Measurements from ENCODE around the gene TNFSF13. TPM values are rescaled to one million over a fixed set of nuclear protein-coding genes. Genes with fewer than 3 reads are reported as not detected.

The TNFSF13 gene
- total RNA-seq, 1 donor from 2014 or later = 101 TPM

- no peaks in the 10 kb centered on the region for H3K27me3 ChIP-seq
- intact Hi-C loops (cut with DNase I) = no loop called here
- peak overlapping the region; percentile 96 for H3K27ac ChIP-seq
- no peak for TF ChIP-seq CTCF (IDR thresholded peaks at IDR 0.05)
- H3K36me3 ChIP-seq = peaks cover 13% of the 10 kb centered on the region
- H3K9me3 ChIP-seq = no peaks in the 10 kb centered on the region
- ATAC-seq (peak; percentile 0), DNase-seq (peak; percentile 82)
- peak overlapping the region; percentile 91 for H3K4me3 ChIP-seq
- H3K4me1 ChIP-seq = peaks cover 57% of the 10 kb centered on the region
Measured at GRCh38 chr17:7559320-7560171, 996 bp downstream of the TNFSF13 start.

GRCh38 chr17:7560172-7561027 is 1.9 kb downstream of the TNFSF13 start:
- peaks cover 57% of the 10 kb centered on the region for H3K4me1 ChIP-seq
- DNase-seq (peak; percentile 83), ATAC-seq (peak; percentile 37)
- H3K27ac ChIP-seq = peak overlapping the region; percentile 96
- H3K9me3 ChIP-seq = no peaks in the 10 kb centered on the region
- H3K27me3 ChIP-seq = no peaks in the 10 kb centered on the region
- H3K4me3 ChIP-seq = peak overlapping the region; percentile 91
- intact Hi-C loops (cut with DNase I) = no loop called here
- peaks cover 22% of the 10 kb centered on the region for H3K36me3 ChIP-seq
- peak; percentile 46 for TF ChIP-seq CTCF (IDR thresholded peaks at IDR 0.05)

GRCh38 chr17:7561028-7561575 is 2.6 kb downstream of the TNFSF13 start:
- ATAC-seq (peak; percentile 73), DNase-seq (peak; percentile 96)
- H3K36me3 ChIP-seq = peaks cover 29% of the 10 kb centered on the region
- peak; percentile 85 for TF ChIP-seq CTCF (IDR thresholded peaks at IDR 0.05)
- H3K9me3 ChIP-seq = no peaks in the 10 kb centered on the region
- intact Hi-C loops (cut with DNase I) = no loop called here
- peaks cover 57% of the 10 kb centered on the region for H3K4me1 ChIP-seq
- peak overlapping the region; percentile 96 for H3K27ac ChIP-seq
- peak overlapping the region; percentile 91 for H3K4me3 ChIP-seq
- no peaks in the 10 kb centered on the region for H3K27me3 ChIP-seq

GRCh38 chr17:7561589-7562207 is 3.1 kb downstream of the TNFSF13 start, which contains the start of gene SENP3:
Gene SENP3, plus strand, starts transcription at chr17:7561919. Its CDS starts 1,158 bp downstream, at chr17:7563077.
- intact Hi-C loops (cut with DNase I) = no loop called here
- peak; percentile 76 for ATAC-seq
- no peaks in the 10 kb centered on the region for H3K27me3 ChIP-seq
- H3K36me3 ChIP-seq = peaks cover 35% of the 10 kb centered on the region
- no peaks in the 10 kb centered on the region for H3K9me3 ChIP-seq
- H3K4me3 ChIP-seq = peak within 1 kb of the TSS; percentile 91
- no peak for TF ChIP-seq CTCF (IDR thresholded peaks at IDR 0.05)
- peak within 1 kb of the TSS; percentile 96 for H3K27ac ChIP-seq
- H3K4me1 ChIP-seq = peaks cover 55% of the 10 kb centered on the region
- DNase-seq = peak; percentile 96

GRCh38 chr17:7562208-7562605 is 3.7 kb downstream of the TNFSF13 start:
- intact Hi-C loops (cut with DNase I) = no loop called here
- Histone ChIP-seq H3K4me1 (peaks cover 50% of the 10 kb centered on the region), H3K27ac (peak overlapping the region; percentile 96), H3K27me3 (no peaks in the 10 kb centered on the region), H3K9me3 (no peaks in the 10 kb centered on the region), H3K36me3 (peaks cover 40% of the 10 kb centered on the region), H3K4me3 (peak overlapping the region; percentile 91)
- ATAC-seq = no peak
- no peak for DNase-seq
- TF ChIP-seq CTCF (IDR thresholded peaks at IDR 0.05) = no peak
